Endothelial cell of hepatic sinusoid (primary cell): Measurements from ENCODE around the gene CCDC187.

Experiments
- in situ Hi-C: cut with HindIII; loops from 2 replicates; pipeline ENCODE4 v1.10.0; 2017; ENCODE audit warnings: low sequenced_read_pairs

CCDC187 gene

DNA sequence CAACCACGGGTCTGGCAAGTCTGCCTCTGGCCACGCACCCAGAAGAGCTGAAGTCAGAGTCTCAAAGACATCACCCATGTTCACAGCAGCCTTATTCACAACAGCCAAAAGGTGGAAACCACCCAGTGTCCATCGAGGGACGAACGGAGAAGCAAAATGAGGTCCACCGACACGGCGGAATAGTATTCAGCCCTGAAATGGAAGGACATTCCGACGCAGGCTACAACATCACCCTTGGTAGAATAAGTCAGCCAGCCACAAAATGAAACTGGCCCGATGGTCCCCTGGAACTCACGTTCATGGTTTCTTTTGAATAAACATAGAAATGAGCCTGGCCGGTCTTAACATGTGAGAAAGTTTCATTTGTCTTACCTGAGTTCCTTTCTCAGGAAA, 16.9 kb downstream of the CCDC187 start:
- in situ Hi-C loops, result no loop called here

DNA sequence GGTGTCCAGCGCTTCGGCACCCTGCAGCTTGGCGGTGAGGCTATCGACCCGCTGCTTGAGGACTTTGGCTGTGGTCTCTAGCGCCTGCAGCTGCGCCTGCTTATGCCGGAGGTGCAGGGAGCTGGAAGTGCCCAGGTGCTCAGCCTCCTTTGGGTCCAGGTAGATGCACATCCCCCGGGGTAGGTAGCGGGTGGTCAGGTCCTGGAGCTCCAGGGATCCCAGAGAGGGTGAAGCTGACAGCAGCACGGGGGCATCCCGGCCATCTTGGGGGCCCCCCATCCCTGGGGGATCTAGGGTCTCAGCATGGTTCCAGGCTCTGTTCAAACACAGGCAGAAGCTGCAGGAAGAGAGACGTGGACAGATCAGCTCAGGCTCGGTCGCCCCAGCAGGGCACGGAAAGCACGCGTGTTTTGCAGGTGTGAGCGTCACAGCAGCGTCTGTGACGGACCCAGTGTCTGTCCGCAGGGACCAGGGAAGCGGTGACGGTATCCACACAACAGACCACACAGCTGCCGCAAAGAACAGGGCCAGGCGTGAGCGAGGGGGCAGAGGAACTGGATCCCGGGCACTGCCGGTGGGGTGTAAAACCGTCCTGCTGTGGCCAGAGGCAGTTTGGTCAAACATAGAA, 17.4 kb downstream of the CCDC187 start:
- in situ Hi-C loops, result no loop called here

DNA sequence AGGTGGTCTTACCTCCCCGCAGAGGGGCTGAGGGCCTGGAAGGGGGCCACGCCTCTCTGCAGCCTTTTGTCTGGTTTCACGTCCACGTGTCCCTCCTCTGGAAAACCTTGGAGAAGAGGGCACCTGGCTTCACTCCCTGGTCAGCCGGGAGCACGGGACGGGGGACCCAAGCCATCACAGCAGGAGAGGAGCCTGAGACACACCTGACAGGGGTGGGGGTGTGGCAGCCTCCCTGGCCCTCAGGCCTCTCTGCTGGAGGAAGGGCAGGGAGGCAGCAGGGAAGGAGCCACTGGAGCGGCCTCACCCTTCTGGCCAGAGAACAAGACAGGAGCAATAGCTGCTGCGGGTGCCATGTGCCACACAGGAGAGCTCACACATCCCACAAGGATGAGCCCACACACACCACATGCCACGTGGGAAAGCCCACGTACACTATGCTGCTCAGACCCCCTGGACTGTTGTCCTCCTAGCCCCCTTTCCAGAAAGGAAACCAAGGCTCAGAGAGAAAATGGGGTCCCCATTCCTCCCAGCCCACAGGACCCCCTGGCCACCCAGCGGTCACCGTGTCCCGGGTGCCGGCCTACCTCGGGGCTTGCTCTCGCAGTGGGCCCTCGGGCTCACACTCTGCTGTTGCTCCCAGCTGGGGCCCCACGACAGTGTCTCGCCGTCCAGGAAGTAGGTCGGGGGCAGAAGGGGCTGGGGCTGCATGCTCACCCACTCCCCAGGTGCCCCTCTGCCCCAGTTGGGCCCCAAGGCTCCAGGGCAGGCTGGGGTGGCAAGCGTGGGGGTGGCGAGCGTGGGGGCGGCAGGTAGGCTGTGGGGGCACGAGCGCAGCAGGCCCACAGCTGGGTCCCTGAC, 18.2 kb downstream of the CCDC187 start:
- in situ Hi-C loops, result no loop called here

DNA sequence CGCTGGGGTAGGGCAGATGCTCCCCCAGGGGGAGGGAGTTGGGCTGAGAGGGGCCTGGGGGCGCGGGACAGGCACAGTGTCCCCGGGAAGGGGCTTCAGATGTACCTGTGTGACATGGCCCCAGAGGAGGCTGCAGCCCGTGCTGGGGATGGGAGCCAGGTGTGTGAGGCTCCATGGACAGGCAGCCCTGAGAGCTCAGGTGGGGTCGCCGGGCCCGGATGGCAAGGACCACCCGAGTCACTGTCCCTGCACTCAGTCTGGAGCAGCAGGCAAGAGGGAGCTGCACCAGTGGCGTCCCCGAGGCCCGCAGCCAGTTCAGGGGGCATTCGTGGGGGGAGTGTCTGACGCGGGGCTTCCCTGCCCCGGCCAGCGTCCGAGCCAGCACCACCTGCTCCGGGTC, 18.9 kb downstream of the CCDC187 start:
- in situ Hi-C loops, result no loop called here

DNA sequence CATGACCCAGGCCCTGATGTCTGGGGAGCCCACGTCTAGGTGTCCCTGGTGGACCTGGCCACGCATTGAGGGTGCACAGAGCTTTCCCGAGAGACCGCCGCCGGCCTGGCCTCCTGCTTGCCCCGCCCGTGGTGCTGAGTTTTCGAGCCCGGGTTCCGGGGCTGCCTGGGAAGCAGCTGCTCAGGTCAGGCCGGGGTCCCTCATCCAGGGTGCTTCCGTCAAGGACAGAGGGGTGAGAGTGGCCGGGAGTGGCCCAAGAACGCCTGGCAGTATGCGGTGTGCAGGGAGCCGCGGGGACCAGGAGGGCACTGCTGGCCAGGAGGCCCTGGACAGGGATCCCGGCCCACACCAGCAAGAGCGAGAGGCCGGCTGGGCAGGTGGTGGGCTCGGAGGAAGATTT, 19.6 kb downstream of the CCDC187 start:
- in situ Hi-C loops, result no loop called here

DNA sequence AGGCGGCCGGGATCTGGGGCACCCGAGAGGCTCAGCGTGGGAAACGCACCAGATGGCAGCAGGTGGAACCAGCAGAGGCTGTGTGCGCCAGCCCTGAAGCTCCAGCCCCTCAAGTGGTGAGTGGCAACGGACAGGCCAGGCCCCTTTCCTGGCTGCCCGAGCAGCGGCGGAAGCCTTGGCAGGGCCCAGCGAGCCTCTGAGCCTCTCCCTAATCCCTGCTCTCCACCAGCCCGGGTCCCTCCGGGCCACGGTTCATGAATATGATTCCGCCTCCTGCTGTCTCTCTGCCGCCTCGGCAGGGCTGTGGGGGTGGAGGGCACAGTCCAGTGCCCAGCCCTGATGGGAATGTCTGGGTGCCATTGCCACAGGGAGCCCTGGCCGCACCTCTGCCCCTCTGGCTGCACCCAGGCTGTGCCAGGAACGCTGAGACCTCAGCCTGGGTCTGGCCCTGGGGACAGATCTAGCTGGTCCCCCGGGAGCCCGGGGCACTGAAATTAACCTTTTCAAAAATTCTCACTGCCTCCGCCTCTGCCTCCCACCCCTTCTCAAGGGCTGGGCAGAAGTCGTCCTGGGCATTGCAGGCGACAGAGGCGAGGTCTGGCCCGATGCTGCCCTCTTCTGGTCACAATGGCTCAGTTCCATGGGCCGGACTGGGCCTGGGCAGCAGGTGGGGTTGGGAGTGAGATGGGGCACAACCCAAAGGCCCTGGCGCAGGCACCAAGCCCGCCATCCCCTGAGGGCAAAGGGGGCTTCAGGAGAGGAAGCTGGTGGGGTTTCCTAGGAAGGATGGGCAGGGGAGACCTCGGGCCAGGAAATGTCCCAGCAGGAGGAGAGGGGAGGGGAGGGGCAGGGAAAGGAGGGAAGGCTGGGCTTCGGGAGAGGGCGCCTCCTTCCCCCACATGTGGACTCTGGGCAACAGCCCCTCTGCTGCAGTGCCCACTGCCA, 20.3 kb downstream of the CCDC187 start:
- in situ Hi-C loops, result no loop called here

DNA sequence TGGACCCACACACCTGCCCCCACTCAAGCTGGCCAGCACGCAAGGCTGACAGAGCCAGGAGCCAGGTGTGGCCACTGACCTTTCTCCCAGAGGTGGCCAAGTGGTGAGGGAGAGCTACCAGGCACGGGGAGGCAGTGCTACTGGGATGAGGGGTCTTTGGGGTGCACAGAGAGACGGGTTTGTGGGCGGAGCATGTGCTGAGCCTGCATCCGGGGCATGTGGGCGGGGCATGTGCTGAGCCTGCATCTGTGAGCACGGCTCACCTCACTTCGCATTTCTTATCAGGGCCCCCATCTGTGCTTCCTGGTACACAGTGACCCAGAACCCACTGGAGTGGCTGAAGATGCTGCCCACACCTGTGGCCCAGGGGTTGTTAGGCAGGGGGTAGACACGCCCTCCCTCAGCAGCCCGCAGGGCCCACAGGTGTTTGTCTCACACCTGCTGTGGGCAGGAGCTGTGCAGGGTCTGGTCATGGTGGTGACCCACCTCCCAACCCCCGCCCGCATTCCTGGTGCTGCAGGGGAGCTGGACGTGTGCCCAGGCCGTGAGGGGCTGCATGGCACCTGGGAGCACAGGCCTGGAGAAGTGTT, 21.5 kb downstream of the CCDC187 start:
- in situ Hi-C loops, result no loop called here

DNA sequence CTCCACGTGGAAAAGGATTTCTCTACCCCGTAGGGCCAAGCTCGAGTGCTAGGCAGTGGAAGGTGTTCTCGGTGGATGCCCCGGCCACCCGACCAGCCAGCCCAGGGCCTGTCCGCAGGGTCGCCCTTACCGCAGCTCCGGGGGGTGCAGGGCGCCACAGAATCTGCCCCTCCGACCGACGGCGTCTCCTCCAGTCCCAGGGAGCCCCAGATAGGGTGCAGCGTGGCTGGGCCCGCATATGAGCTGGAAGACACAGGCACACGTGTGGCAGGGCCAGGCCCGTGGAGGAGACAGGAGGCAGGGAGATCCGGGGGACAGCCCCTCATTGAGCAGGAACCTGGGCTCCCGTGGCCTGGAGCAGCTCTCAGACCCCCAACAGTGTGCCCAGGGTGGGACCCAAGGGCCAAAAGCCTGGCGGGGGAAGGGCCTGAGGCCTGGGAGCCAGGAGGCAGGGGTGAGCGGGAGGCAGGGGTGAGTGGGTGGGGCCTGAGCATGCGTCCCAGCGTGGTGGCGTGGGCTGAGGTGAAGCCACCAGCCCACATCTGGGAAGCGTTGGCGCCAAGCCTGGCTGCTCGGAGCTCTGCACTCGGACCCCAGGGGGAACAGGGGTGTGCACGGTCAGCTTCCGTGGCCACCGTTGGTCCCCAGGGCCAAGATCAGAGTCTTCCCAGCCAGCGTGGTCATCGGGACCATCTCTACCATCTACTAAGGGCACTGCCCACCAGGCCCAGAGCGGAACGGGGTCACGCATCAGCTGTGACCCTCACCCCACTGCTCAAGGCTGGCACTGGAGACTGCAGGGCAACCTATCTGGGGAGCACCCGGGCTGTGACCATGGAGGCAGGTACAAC, 22.2 kb downstream of the CCDC187 start:
- in situ Hi-C loops, result no loop called here

DNA sequence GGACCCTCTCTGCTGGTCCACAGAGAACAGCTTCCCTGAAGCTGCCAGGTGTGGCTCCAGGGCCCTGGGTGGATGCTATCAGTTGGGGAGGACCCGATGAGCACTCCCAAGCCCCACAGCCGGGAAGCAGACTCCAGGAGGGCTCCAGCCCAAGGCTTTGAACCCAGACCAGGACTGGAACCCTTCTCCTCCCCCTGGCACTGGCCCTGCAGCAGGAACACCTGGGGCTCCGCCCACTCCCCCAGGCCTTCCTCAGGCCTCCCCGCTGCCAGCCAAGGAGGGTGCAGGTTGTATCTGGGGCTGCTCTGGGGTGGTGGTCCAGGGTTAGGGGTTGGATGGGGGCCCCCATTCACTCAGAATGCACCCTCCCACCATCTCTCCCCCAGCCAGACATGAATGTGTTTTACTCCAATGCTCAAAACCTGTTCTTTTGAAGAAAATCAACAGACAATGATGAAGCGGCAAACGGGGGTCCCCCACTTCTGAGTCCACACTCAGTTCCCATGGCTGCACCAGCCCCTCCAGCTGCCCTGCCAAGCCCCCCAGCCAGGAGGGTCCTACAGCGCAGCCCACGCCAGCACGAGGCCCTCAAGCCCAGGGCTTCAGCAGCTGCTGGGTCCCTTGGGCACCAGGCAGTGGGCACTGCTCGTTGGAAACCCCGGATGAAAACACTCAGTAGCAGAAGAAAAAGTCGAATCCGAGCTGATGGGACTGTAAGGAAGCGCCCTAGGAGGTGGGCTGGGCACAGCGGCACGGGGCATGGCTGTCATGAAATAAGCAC, 23.2 kb downstream of the CCDC187 start:
- in situ Hi-C loops, result no loop called here

DNA sequence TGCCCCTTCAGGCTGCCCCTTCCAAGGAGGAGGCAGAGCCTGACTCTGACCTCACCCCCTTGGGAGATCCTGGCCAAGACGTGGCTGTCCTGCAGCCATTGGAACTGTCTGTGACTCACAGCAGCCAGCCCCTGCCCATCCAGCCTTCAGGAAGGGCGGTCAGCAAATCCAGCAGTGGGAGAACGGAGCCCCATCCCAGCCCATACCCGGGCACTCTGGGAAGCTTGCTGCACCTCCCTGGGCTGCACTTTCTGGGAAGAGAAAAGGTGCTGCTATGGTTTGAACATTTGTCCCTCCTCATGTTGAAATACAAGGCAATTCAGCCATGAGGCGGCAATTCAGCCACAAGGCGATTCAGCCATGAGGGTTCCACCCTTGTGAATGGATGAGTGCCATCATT, 24.4 kb downstream of the CCDC187 start:
- in situ Hi-C loops, result loop anchor here (5.0 to 10.0 kb wide), 4 partner anchors 37 to 565 kb away; partner anchors contain the start of gene LHX3

DNA sequence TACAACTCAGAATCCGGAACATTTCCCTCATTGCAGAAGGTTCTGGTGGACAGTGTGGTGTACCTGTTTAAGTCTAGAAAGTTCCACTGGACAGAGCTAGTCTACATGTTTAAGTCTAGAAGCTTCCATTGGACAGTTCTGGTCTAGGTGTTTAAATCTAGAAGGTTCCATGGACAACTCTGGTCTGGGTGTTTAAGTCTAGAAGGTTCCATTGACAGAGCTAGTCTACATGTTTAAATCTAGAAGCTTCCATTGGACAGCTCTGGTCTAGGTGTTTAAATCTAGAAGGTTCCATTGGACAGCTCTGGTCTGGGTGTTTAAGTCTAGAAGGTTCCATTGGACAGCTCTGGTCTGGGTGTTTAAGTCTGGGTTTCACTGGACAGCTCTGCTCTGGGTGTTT, 25.0 kb downstream of the CCDC187 start:
- in situ Hi-C loops, result loop anchor here (5.0 to 10.0 kb wide), 4 partner anchors 37 to 564 kb away; partner anchors contain the start of gene LHX3

DNA sequence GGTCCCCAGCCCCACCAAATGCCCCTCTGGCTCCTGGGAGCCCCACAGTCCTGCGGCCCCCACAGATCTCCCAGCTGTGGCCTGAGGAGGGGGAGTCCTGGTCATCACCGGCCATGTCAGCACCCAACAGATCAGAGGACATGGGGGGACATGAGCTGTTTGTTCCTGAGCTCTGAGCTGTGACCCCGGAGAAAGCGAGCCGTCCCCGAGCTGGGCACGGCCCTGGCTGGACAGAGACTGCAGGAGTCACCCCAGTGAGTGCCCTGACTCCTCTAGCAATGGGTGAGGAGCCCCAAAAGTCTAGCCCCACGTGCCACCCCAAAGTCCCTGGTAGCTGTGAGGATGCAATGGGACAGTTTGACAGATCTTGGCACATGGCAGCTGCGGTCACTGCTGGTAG, 25.7 kb downstream of the CCDC187 start:
- in situ Hi-C loops, result loop anchor here (5.0 to 10.0 kb wide), 4 partner anchors 36 to 563 kb away; partner anchors contain the start of gene LHX3

DNA sequence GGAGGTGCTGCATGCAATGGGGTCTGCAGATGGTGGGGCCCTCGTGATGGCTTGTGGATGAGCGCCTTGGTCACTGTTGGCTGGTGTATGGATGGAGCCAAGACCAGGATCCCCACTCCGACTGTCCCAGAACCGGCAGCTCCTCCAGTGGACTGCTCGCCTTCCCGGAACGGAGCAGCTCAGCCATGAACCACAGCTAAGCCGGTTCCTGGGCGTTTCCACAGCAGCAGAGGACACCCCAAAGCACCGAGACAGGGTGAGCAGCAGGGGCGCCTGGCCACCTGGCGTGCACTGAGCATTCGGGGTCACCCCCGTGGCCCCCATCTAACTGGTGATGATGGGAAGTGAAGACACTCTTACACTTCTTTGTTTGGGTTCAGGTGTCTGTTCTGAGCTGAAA, 26.1 kb downstream of the CCDC187 start:
- in situ Hi-C loops, result loop anchor here (5.0 to 10.0 kb wide), 4 partner anchors 35 to 563 kb away; partner anchors contain the start of gene LHX3

DNA sequence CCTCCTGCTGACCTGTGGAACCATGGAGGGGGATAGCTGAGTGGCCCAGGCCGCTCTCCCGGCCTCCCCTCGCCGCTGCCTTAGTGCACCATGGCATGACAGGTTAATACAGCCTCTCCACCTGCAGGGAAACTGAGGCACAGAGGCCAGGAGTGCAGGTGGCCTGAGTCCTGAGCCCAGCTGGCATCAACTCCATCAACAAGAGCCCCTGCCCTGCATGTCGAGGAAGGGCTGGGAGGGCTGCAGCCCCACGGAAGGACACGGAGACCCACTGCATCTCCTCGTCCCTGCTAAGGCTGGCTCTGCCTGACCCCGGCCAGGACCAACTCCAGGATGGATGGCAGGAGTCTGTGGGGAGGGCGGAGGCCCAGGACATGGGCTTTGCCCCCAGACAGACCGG, 27.2 kb downstream of the CCDC187 start:
- in situ Hi-C loops, result loop anchor here (5.0 to 10.0 kb wide), 4 partner anchors 34 to 562 kb away; partner anchors contain the start of gene LHX3

DNA sequence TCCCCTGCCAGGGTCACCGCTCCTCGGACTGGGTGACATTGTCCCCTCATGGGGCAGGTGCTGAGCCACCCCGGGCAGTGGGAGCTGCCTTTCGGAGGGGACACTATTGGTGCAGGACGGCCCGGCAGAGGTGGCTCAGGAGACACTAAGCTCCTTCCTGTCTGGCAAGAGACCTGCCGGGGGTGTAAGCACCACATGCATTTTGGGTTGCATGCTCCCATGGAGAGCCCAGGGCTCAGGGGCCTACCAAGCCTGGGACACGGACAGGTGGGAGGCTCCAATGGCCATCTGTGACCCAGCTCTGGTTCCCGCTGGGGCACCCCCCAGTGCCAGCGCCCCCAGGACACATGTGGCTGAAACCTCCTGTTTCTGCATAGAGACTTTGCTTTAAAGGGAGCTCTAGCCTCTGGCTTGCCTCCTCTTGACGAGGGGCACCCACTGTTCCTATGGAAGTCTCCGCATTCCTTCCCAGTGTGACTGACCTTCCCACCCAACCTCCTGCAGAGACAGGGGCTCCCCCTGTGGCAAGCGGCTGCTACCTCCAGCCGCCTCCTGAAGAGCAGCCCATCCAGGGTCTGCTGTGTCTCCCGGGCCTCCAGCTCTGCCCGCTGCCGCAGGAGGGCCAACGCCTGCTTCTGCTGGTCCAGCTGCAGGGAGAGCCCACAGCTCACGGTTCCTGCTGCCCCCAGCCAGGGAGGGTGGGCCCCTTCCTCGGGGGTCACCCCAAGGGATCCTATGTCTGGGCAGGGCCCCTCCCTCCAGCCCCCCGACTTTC, 28.1 kb downstream of the CCDC187 start:
- in situ Hi-C loops, result loop anchor here (5.0 to 10.0 kb wide), 4 partner anchors 34 to 561 kb away; partner anchors contain the start of gene LHX3

DNA sequence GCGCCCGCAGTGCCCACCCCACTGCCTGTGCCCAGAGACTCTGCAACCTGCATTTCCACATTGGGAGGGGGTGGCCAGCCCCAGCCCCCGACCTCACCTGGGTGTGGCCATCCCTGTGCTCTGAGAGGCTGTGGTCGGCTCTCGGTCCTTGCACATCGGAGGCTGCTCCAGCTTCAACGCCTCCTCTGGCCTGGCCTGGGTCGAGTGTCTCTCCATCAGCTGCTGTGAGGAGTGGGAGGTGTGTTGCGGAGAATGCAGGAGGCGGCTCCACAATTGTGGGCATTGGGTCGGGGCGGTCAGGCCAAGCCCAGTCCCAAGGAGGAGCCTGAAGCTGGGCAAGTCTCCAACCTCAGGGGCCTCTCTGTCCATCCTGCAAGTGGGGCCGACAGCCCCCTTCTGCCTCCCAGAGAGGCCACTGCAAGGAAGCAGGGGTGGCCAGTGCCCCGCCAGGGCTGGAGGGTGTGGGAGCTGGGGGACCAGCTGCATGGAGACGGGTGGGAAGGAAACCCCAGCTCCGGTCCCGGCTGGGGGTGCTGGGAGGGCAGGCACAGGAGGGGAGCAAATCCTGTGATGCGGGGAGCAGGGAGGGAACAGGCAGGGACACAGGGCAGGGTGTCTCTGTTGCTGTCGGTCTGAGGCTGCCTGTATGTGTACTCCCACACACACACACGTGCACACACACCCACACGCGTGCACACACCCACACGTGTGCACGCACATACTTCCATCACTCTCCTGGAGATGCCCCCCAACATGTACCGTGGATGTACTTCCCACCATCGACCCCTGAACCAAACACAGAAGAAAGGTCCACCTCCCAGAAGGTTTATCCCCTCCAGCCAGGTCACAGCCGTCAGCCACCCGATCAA, 28.9 kb downstream of the CCDC187 start:
- in situ Hi-C loops, result loop anchor here (5.0 to 10.0 kb wide), 5 partner anchors 33 to 560 kb away; partner anchors contain the start of gene LHX3
